WERI-Rb-1 (cell line): ENCODE measurements around the gene SUFU.

ENCODE experiments used
- DNase-seq: peaks from one replicate; pipeline ENCODE4 v3.0.0-alpha.2; 2020
- H3K27ac ChIP-seq: fragments of 250-450 bp; sonication (Bioruptor Pico); 2 replicates; pipeline ENCODE4 v1.5.1; 2020; ENCODE audit warnings: mild to moderate bottlenecking, moderate library complexity
- H3K27me3 ChIP-seq: fragments of 250-450 bp; sonication (Bioruptor Pico); 2 replicates; pipeline ENCODE4 v1.5.1; 2021; ENCODE audit warnings: mild to moderate bottlenecking, low read depth, moderate library complexity; ENCODE audit not compliant: insufficient read depth, severe bottlenecking
- H3K36me3 ChIP-seq: fragments of 250-450 bp; sonication (Bioruptor Pico); 2 replicates; pipeline ENCODE4 v1.5.1; 2020; ENCODE audit warnings: mild to moderate bottlenecking, moderate library complexity
- H3K4me3 ChIP-seq: 2 replicates; pipeline ENCODE4 v1.5.1; 2011; ENCODE audit warnings: low read depth, mild to moderate bottlenecking, control low read depth, low read length
- H3K9me3 ChIP-seq: fragments of 250-450 bp; sonication (Bioruptor Pico); 2 replicates; pipeline ENCODE4 v1.5.1; 2021; ENCODE audit warnings: mild to moderate bottlenecking, moderate library complexity; ENCODE audit not compliant: severe bottlenecking
- TF ChIP-seq, protein P1 (sequence below): IDR thresholded peaks from 2 replicates; pipeline ENCODE4 v1.5.1; 2011; ENCODE audit warnings: low read depth, mild to moderate bottlenecking, control low read depth, inconsistent platforms, low read length

Gene SUFU

DNA sequence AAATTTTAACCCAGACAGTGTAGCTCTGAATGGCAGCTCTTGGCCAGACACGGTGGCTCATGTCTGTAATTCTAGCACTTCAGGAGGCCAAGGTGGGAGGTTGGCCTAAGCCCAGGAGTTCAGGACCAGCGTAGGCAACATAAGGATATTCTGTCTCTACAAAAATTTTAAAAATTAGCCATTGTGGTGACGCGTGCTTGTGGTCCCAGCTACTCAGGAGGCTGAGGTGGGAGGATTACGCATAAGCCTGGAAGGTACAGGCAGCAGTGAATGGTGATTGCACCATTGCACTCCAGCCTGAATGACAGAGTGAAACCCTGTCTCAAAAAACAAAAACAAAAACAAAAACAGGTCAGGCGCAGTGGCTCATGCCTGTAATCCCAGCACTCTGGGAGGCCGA lies 50.0 kb downstream of the SUFU start:
- H3K27me3 ChIP-seq: no peaks in the 10 kb centered on the region
- no peaks in the 10 kb centered on the region for H3K9me3 ChIP-seq
- TF ChIP-seq, protein P1, sequence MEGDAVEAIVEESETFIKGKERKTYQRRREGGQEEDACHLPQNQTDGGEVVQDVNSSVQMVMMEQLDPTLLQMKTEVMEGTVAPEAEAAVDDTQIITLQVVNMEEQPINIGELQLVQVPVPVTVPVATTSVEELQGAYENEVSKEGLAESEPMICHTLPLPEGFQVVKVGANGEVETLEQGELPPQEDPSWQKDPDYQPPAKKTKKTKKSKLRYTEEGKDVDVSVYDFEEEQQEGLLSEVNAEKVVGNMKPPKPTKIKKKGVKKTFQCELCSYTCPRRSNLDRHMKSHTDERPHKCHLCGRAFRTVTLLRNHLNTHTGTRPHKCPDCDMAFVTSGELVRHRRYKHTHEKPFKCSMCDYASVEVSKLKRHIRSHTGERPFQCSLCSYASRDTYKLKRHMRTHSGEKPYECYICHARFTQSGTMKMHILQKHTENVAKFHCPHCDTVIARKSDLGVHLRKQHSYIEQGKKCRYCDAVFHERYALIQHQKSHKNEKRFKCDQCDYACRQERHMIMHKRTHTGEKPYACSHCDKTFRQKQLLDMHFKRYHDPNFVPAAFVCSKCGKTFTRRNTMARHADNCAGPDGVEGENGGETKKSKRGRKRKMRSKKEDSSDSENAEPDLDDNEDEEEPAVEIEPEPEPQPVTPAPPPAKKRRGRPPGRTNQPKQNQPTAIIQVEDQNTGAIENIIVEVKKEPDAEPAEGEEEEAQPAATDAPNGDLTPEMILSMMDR: no peak
- DNase-seq: no peak
- H3K27ac ChIP-seq: no peak overlapping the region
- H3K4me3 ChIP-seq: no peak overlapping the region
- H3K36me3 ChIP-seq: peaks cover 11% of the 10 kb centered on the region

DNA sequence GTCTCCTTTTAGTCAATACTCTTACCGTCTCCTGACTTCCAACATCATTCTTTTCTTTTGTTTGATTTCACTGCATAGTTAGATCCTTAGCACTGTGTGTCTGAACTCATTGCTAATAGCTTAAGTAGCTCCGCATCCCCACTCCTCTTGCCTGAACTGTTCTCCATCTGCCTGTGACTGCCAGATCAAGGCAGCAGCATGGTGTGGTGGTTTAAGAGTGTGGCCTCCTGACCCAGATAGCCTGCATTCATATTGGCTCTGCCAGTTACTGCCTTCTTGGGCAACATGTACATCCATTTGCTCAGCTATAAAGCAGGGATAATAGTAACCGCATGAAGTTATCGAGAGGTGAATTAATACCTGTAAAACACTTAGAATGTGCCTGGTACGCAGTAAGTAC lies 50.8 kb downstream of the SUFU start:
- H3K36me3 ChIP-seq: peaks cover 11% of the 10 kb centered on the region
- no peak for DNase-seq
- H3K27me3 ChIP-seq: no peaks in the 10 kb centered on the region
- TF ChIP-seq, protein P1: no peak
- no peaks in the 10 kb centered on the region for H3K9me3 ChIP-seq
- no peak overlapping the region for H3K27ac ChIP-seq
- H3K4me3 ChIP-seq: no peak overlapping the region

DNA sequence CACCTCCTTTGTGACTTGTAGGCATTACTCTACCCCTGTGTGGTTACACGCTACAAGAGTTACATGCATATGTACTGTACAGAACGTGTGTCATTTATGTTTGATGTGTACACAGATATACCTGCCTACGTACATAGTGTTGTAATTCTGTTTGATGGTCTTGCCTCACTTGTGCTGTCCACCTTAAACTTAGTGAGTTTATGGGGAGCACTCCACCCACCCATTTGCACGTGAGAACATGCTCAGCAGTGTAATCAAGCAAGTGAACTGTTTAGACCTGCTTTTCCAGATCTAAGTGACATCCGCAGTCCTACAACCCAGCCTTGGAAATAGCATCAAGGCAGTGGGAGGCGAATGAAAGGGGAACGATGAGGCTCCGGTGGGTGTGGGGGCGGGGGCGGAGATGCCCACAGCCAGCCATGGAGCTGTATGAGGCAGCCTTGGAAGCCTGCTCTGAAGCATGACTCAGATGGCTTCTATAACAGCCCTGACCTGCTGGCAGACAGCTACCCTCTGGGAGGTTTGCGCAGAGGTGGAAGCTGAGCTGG lies 52.1 kb downstream of the SUFU start:
- Histone ChIP-seq H3K9me3 (no peaks in the 10 kb centered on the region), H3K4me3 (no peak overlapping the region), H3K27me3 (no peaks in the 10 kb centered on the region), H3K36me3 (peaks cover 5% of the 10 kb centered on the region), H3K27ac (no peak overlapping the region)
- no peak for DNase-seq
- TF ChIP-seq, protein P1: no peak

DNA sequence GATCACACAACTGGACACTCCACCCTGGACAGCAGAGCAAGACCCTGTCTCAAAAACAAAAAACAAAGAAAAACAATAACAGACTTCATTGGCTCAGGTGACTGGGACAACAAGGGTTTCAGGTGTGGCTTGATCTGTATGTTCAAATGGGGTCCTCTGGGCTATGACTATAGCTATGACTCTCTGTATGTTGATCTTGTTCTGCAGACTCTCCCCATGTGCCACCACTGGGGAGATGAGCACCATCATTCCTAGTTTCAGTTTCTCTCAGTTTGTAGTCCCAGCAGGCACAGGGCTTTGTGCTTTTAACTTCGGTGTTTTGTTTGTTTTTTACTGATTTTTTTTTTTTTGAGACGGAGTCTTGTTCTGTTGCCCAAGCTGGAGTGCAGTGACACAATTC lies 53.8 kb downstream of the SUFU start:
- no peak overlapping the region for H3K4me3 ChIP-seq
- TF ChIP-seq, protein P1: no peak
- H3K27me3 ChIP-seq: no peaks in the 10 kb centered on the region
- H3K9me3 ChIP-seq: no peaks in the 10 kb centered on the region
- H3K27ac ChIP-seq: no peak overlapping the region
- H3K36me3 ChIP-seq: peaks cover 2% of the 10 kb centered on the region; the same call in 1 of the 2 replicates
- no peak for DNase-seq

DNA sequence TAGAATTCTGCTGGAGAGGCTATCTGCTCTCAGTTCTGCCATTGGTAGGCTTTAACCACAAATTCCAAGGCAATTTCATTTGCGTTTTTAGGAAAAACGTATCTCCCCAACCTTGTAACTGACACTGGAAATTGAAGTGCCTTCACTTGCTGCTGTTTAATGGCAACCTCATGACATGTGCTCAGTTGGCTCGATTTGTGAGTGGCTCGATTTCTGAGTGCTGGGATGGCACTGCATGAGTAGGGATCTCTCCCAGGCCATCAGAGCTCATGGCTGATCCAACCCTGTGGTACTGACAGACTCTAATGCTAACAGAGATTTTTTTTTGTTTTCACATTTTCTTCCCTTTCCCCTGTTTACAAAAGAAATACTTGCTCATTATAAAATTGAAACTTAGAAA lies 56.0 kb downstream of the SUFU start:
- H3K36me3 ChIP-seq: peaks cover 2% of the 10 kb centered on the region; the same call in 1 of the 2 replicates
- TF ChIP-seq, protein P1: no peak
- no peak for DNase-seq
- no peaks in the 10 kb centered on the region for H3K27me3 ChIP-seq
- H3K4me3 ChIP-seq: no peak overlapping the region
- H3K9me3 ChIP-seq: no peaks in the 10 kb centered on the region
- no peak overlapping the region for H3K27ac ChIP-seq

GRCh38 chr10:102564209-102564834 lies 60.5 kb downstream of the SUFU start:
- TF ChIP-seq, protein P1: no peak
- no peak for DNase-seq
- H3K27me3 ChIP-seq: no peaks in the 10 kb centered on the region
- H3K27ac ChIP-seq: no peak overlapping the region
- H3K36me3 ChIP-seq: peaks cover 2% of the 10 kb centered on the region; the same call in 1 of the 2 replicates
- H3K4me3 ChIP-seq: no peak overlapping the region
- no peaks in the 10 kb centered on the region for H3K9me3 ChIP-seq
